HAP-1 (cell line): ENCODE data around the gene SRSF11.
"Not testable (repeated sequence)": the region's sequence is repeated elsewhere in the genome, so short reads cannot be mapped to it uniquely, and the experiment has no call there.

ENCODE experiments used
- DNase-seq, 2 experiments: peaks; one replicate each; pipeline ENCODE4 v3.0.0-alpha.2; 2016 to 2020; ENCODE audit warnings: low spot score in 2 of 2
- H3K27me3 ChIP-seq: fragments of 250-450 bp; sonication (Bioruptor Pico); 2 replicates; pipeline ENCODE4 v1.5.1; 2020; ENCODE audit warnings: low read depth, mild to moderate bottlenecking, moderate library complexity
- H3K36me3 ChIP-seq: fragments of 250-450 bp; sonication (Bioruptor Pico); replicated peaks from 2 replicates; pipeline ENCODE4 v1.5.1; 2020; ENCODE audit warnings: mild to moderate bottlenecking
- H3K4me1 ChIP-seq: fragments of 250-450 bp; sonication (Bioruptor Pico); 2 replicates; pipeline ENCODE4 v1.5.1; 2020; ENCODE audit warnings: mild to moderate bottlenecking
- H3K4me3 ChIP-seq: fragments of 250-450 bp; sonication (Bioruptor Pico); 2 replicates; pipeline ENCODE4 v1.5.1; 2020; ENCODE audit warnings: mild to moderate bottlenecking, moderate library complexity
- H3K9me3 ChIP-seq: fragments of 250-450 bp; sonication (Bioruptor Pico); 2 replicates; pipeline ENCODE4 v1.5.1; 2020; ENCODE audit warnings: mild to moderate bottlenecking, moderate library complexity
- in situ Hi-C: fragments of 300-500 bp; cut with MboI; formaldehyde crosslinking; loops from 3 replicates; pipeline ENCODE4 v1.14.3; 2020; ENCODE audit warnings: low sequenced_read_pairs, inconsistent platforms, mixed read lengths

Gene SRSF11

GRCh38 chr1:70221238-70222121 is at the start of gene SRSF11:
Gene SRSF11 (plus strand): TSS chr1:70221380. CDS start chr1:70221637, 257 bp downstream.
- peaks cover 26% of the 10 kb centered on the region for H3K4me1 ChIP-seq
- H3K36me3 ChIP-seq: peaks cover 25% of the 10 kb centered on the region
- H3K9me3 ChIP-seq: no peaks in the 10 kb centered on the region
- peak within 1 kb of the TSS; percentile 74 for H3K4me3 ChIP-seq
- in situ Hi-C loops: no loop called here
- DNase-seq: peak; percentile 90 to 98
- H3K27me3 ChIP-seq: no peaks in the 10 kb centered on the region

GRCh38 chr1:70171512-70171911 is 49.7 kb upstream of the SRSF11 start:
- H3K4me1 ChIP-seq: peaks cover 18% of the 10 kb centered on the region
- no peaks in the 10 kb centered on the region for H3K27me3 ChIP-seq
- H3K9me3 ChIP-seq: no peaks in the 10 kb centered on the region
- no peak for DNase-seq
- in situ Hi-C loops: no loop called here
- H3K36me3 ChIP-seq: peaks cover 12% of the 10 kb centered on the region
- H3K4me3 ChIP-seq: no peak overlapping the region

GRCh38 chr1:70185181-70185580 is 36.0 kb upstream of the SRSF11 start:
- H3K4me3 ChIP-seq, H3K4me1 ChIP-seq, DNase-seq, H3K9me3 ChIP-seq, in situ Hi-C loops, H3K27me3 ChIP-seq: not testable (repeated sequence)
- peaks cover 33% of the 10 kb centered on the region for H3K36me3 ChIP-seq

- Histone ChIP-seq H3K36me3 (peaks cover 21% of the 10 kb centered on the region), H3K4me1 (peaks cover 11% of the 10 kb centered on the region), H3K4me3 (no peak overlapping the region), H3K27me3 (no peaks in the 10 kb centered on the region), H3K9me3 (peaks cover 2% of the 10 kb centered on the region; the same call in 1 of the 2 replicates)
- DNase-seq: no peak
- in situ Hi-C loops: no loop called here
Measured at GRCh38 chr1:70188522-70188921, 32.7 kb upstream of the SRSF11 start.

- Histone ChIP-seq H3K27me3 (no peaks in the 10 kb centered on the region), H3K4me3 (no peak overlapping the region), H3K4me1 (peaks cover 23% of the 10 kb centered on the region), H3K36me3 (peaks cover 10% of the 10 kb centered on the region), H3K9me3 (peaks cover 2% of the 10 kb centered on the region; the same call in 1 of the 2 replicates)
- no peak for DNase-seq
- in situ Hi-C loops: no loop called here
Measured at GRCh38 chr1:70190180-70190579, 31.0 kb upstream of the SRSF11 start.

- DNase-seq, in situ Hi-C loops, H3K27me3 ChIP-seq, H3K4me3 ChIP-seq, H3K9me3 ChIP-seq, H3K36me3 ChIP-seq: not testable (repeated sequence)
- peaks cover 40% of the 10 kb centered on the region for H3K4me1 ChIP-seq
Measured at GRCh38 chr1:70192446-70192845, 28.7 kb upstream of the SRSF11 start.

- H3K36me3 ChIP-seq: no peaks in the 10 kb centered on the region; the same call in 1 of the 2 replicates
- H3K9me3 ChIP-seq: peaks cover 2% of the 10 kb centered on the region; the same call in 1 of the 2 replicates
- H3K4me1 ChIP-seq: peaks cover 40% of the 10 kb centered on the region
- in situ Hi-C loops: no loop called here
- peak in 1 of 2 experiments; percentile 94 for DNase-seq
- no peaks in the 10 kb centered on the region for H3K27me3 ChIP-seq
- H3K4me3 ChIP-seq: no peak overlapping the region
Measured at GRCh38 chr1:70194601-70195000, 26.6 kb upstream of the SRSF11 start.

- in situ Hi-C loops: no loop called here
- no peak overlapping the region for H3K4me3 ChIP-seq
- H3K4me1 ChIP-seq: peaks cover 40% of the 10 kb centered on the region
- peaks cover 2% of the 10 kb centered on the region; the same call in 1 of the 2 replicates for H3K9me3 ChIP-seq
- no peaks in the 10 kb centered on the region for H3K27me3 ChIP-seq
- no peaks in the 10 kb centered on the region; the same call in 1 of the 2 replicates for H3K36me3 ChIP-seq
- DNase-seq: peak in 1 of 2 experiments; percentile 35
Measured at GRCh38 chr1:70195342-70195741, 25.8 kb upstream of the SRSF11 start.

GRCh38 chr1:70196333-70196732 is 24.8 kb upstream of the SRSF11 start:
- Histone ChIP-seq H3K9me3 (peaks cover 2% of the 10 kb centered on the region; the same call in 1 of the 2 replicates), H3K4me3 (no peak overlapping the region), H3K27me3 (no peaks in the 10 kb centered on the region), H3K4me1 (peaks cover 40% of the 10 kb centered on the region), H3K36me3 (no peaks in the 10 kb centered on the region; the same call in 1 of the 2 replicates)
- DNase-seq: no peak
- in situ Hi-C loops: no loop called here

GRCh38 chr1:70200065-70200464 is 21.1 kb upstream of the SRSF11 start:
- in situ Hi-C loops: no loop called here

GRCh38 chr1:70202173-70202758 is 18.9 kb upstream of the SRSF11 start:
- Histone ChIP-seq H3K9me3 (no peaks in the 10 kb centered on the region), H3K36me3 (no peaks in the 10 kb centered on the region), H3K27me3 (no peaks in the 10 kb centered on the region), H3K4me1 (peaks cover 11% of the 10 kb centered on the region), H3K4me3 (no peak overlapping the region)
- DNase-seq: no peak
- in situ Hi-C loops: no loop called here

More at GRCh38 chr1:70200065-70200464, 21.1 kb upstream of the SRSF11 start:
- H3K4me1 ChIP-seq: peaks cover 27% of the 10 kb centered on the region
- H3K9me3 ChIP-seq: no peaks in the 10 kb centered on the region
- H3K36me3 ChIP-seq: no peaks in the 10 kb centered on the region
- H3K27me3 ChIP-seq: no peaks in the 10 kb centered on the region
- DNase-seq: no peak
- H3K4me3 ChIP-seq: no peak overlapping the region

- no peaks in the 10 kb centered on the region for H3K9me3 ChIP-seq
- in situ Hi-C loops: no loop called here
- H3K4me3 ChIP-seq: peak overlapping the region; percentile 77
- H3K4me1 ChIP-seq: peaks cover 23% of the 10 kb centered on the region
- DNase-seq: no peak
- no peaks in the 10 kb centered on the region for H3K27me3 ChIP-seq
- peaks cover 4% of the 10 kb centered on the region; the same call in 1 of the 2 replicates for H3K36me3 ChIP-seq
Measured at GRCh38 chr1:70204139-70204538, 17.0 kb upstream of the SRSF11 start.

GRCh38 chr1:70204600-70204999 is 16.6 kb upstream of the SRSF11 start:
- Histone ChIP-seq H3K27me3 (no peaks in the 10 kb centered on the region), H3K4me3 (peak overlapping the region; percentile 77), H3K9me3 (no peaks in the 10 kb centered on the region), H3K4me1 (peaks cover 26% of the 10 kb centered on the region), H3K36me3 (peaks cover 4% of the 10 kb centered on the region; the same call in 1 of the 2 replicates)
- DNase-seq: no peak
- in situ Hi-C loops: no loop called here

GRCh38 chr1:70205071-70205433 is 16.1 kb upstream of the SRSF11 start:
- no peaks in the 10 kb centered on the region for H3K9me3 ChIP-seq
- in situ Hi-C loops: no loop called here
- DNase-seq: no peak
- peaks cover 26% of the 10 kb centered on the region for H3K4me1 ChIP-seq
- H3K27me3 ChIP-seq: no peaks in the 10 kb centered on the region
- H3K36me3 ChIP-seq: peaks cover 4% of the 10 kb centered on the region; the same call in 1 of the 2 replicates
- H3K4me3 ChIP-seq: peak overlapping the region; percentile 77
